Brain microvascular endothelial cell (primary cell): ENCODE results near the gene IL17REL.

ENCODE experiments used
- DNase-seq: peaks from one replicate; pipeline ENCODE4 v3.0.0-alpha.2; 2020
- H3K27ac ChIP-seq: fragments of 250-450 bp; sonication (Bioruptor Pico); 2 replicates; pipeline ENCODE4 v1.5.1; 2020; ENCODE audit warnings: mild to moderate bottlenecking, moderate library complexity
- H3K27me3 ChIP-seq: fragments of 250-450 bp; sonication (Bioruptor Pico); replicated peaks from 2 replicates; pipeline ENCODE4 v1.5.1; 2020; ENCODE audit warnings: mild to moderate bottlenecking
- H3K36me3 ChIP-seq: fragments of 250-450 bp; sonication (Bioruptor Pico); replicated peaks from 2 replicates; pipeline ENCODE4 v1.5.1; 2020; ENCODE audit warnings: mild to moderate bottlenecking
- H3K4me3 ChIP-seq: 2 replicates; pipeline ENCODE4 v1.5.1; 2011; ENCODE audit warnings: low read depth, mild to moderate bottlenecking, control low read depth, low read length, moderate library complexity
- CTCF ChIP-seq: IDR thresholded peaks from 2 replicates; pipeline ENCODE4 v1.5.1; 2011; ENCODE audit warnings: low read depth, mild to moderate bottlenecking, moderate library complexity, low read length, control low read depth, inconsistent platforms; ENCODE audit errors: missing control alignments
- in situ Hi-C: cut with HindIII; loops from 2 replicates; pipeline ENCODE4 v1.10.0; 2017; ENCODE audit warnings: low sequenced_read_pairs, low pct_ligation_motif_present

The IL17REL gene

GRCh38 chr22:50012211-50013181, at the start of gene IL17REL:
TSS of gene IL17REL (minus strand) at chr22:50012765. CDS start at chr22:50012646, 119 bp downstream.
- H3K36me3 ChIP-seq = no peaks in the 10 kb centered on the region
- TF ChIP-seq CTCF = peak; percentile 51
- H3K27me3 ChIP-seq = peaks cover 45% of the 10 kb centered on the region
- no peak within 1 kb of the TSS for H3K27ac ChIP-seq
- no peak for DNase-seq
- in situ Hi-C loops = no loop called here
- no peak within 1 kb of the TSS for H3K4me3 ChIP-seq

- in situ Hi-C loops = no loop called here
Observed at GRCh38 chr22:50061824-50062355, 49.3 kb upstream of the IL17REL start.

GRCh38 chr22:50061141-50061823, 48.7 kb upstream of the IL17REL start:
- TF ChIP-seq CTCF = no peak
- no peaks in the 10 kb centered on the region for H3K36me3 ChIP-seq

More at GRCh38 chr22:50061824-50062355, 49.3 kb upstream of the IL17REL start:
- no peak for TF ChIP-seq CTCF
- no peak overlapping the region for H3K27ac ChIP-seq
- peaks cover 16% of the 10 kb centered on the region for H3K27me3 ChIP-seq
- no peak overlapping the region for H3K4me3 ChIP-seq
- H3K36me3 ChIP-seq = no peaks in the 10 kb centered on the region
- DNase-seq = no peak

GRCh38 chr22:50060441-50061140, 48.0 kb upstream of the IL17REL start:
- Histone ChIP-seq H3K36me3 (no peaks in the 10 kb centered on the region), H3K4me3 (no peak overlapping the region), H3K27ac (no peak overlapping the region), H3K27me3 (peaks cover 16% of the 10 kb centered on the region)
- DNase-seq = no peak
- in situ Hi-C loops = no loop called here
- no peak for TF ChIP-seq CTCF

More at GRCh38 chr22:50061141-50061823, 48.7 kb upstream of the IL17REL start:
- H3K27me3 ChIP-seq = peaks cover 16% of the 10 kb centered on the region
- in situ Hi-C loops = no loop called here
- no peak overlapping the region for H3K4me3 ChIP-seq
- no peak for DNase-seq
- H3K27ac ChIP-seq = no peak overlapping the region

GRCh38 chr22:50059881-50060262, 47.3 kb upstream of the IL17REL start:
- in situ Hi-C loops = no loop called here
- H3K27me3 ChIP-seq = peaks cover 16% of the 10 kb centered on the region
- no peak overlapping the region for H3K27ac ChIP-seq

More at GRCh38 chr22:50059881-50060262, 47.3 kb upstream of the IL17REL start:
- H3K36me3 ChIP-seq = no peaks in the 10 kb centered on the region
- no peak overlapping the region for H3K4me3 ChIP-seq
- no peak for TF ChIP-seq CTCF
- no peak for DNase-seq
